DND-41 (cell line): ENCODE measurements around the gene MTF1.

ENCODE experiments used
- ATAC-seq: fragments of 200-7000 bp; cut with Tn5 transposase; 3 replicates; pipeline ENCODE4 v1.9.1; 2021; ENCODE audit warnings: low read depth; ENCODE audit not compliant: insufficient read depth
- DNase-seq: peaks from one replicate; pipeline ENCODE4 v3.0.0-alpha.2; 2020
- H2AFZ ChIP-seq: 2 replicates; pipeline ENCODE4 v1.6.0; 2012; ENCODE audit warnings: low read depth, low read length
- H3K27ac ChIP-seq: 2 replicates; pipeline ENCODE4 v1.5.1; 2012; ENCODE audit warnings: low read length, inconsistent platforms
- H3K27me3 ChIP-seq: fragments of 200-600 bp; sonication (generic); 2 replicates; pipeline ENCODE4 v1.6.0; 2012; ENCODE audit warnings: low read length, mild to moderate bottlenecking, inconsistent platforms; ENCODE audit not compliant: insufficient read depth, poor library complexity
- H3K36me3 ChIP-seq: 2 replicates; pipeline ENCODE4 v1.5.1; 2012; ENCODE audit warnings: low read length, inconsistent platforms; ENCODE audit not compliant: insufficient read depth
- H3K4me1 ChIP-seq: 2 replicates; pipeline ENCODE4 v1.5.1; 2012; ENCODE audit warnings: mild to moderate bottlenecking, low read length; ENCODE audit not compliant: insufficient read depth
- H3K4me2 ChIP-seq: 2 replicates; pipeline ENCODE4 v1.6.0; 2012; ENCODE audit warnings: mild to moderate bottlenecking, moderate library complexity, low read length, inconsistent platforms; ENCODE audit not compliant: insufficient read depth
- H3K4me3 ChIP-seq, 2 experiments: fragments of 200-600 bp in 1 of 2; shearing (Covaris generic) in 1 of 2; 2 replicates each; pipeline ENCODE4 v1.5.1; 2012 to 2016; ENCODE audit warnings: inconsistent platforms in 2 of 2, low read length in 2 of 2, mild to moderate bottlenecking in 2 of 2, low read depth in 1 of 2, moderate library complexity in 1 of 2
- H3K79me2 ChIP-seq: 2 replicates; pipeline ENCODE4 v1.6.0; 2012; ENCODE audit warnings: low read length, inconsistent platforms; ENCODE audit not compliant: insufficient read depth
- H3K9ac ChIP-seq: 2 replicates; pipeline ENCODE4 v1.6.0; 2012; ENCODE audit warnings: low read depth, mild to moderate bottlenecking, inconsistent platforms, low read length, moderate library complexity
- H3K9me3 ChIP-seq: 2 replicates; pipeline ENCODE4 v1.5.1; 2012; ENCODE audit warnings: low read length, moderate library complexity, mild to moderate bottlenecking, inconsistent platforms; ENCODE audit not compliant: insufficient read depth, severe bottlenecking
- H4K20me1 ChIP-seq: 2 replicates; pipeline ENCODE4 v1.6.0; 2012; ENCODE audit warnings: low read length; ENCODE audit not compliant: insufficient read depth
- EZH2 ChIP-seq: IDR thresholded peaks from 3 replicates; pipeline ENCODE4 v1.6.1; 2012; ENCODE audit warnings: borderline replicate concordance, low read depth, mild to moderate bottlenecking, moderate library complexity, low read length, inconsistent platforms; ENCODE audit not compliant: severe bottlenecking
- TF ChIP-seq, protein P1 (sequence below): IDR thresholded peaks from 2 replicates; pipeline ENCODE4 v1.5.1; 2012; ENCODE audit warnings: borderline replicate concordance, low read length, moderate library complexity, mild to moderate bottlenecking; ENCODE audit not compliant: poor library complexity, severe bottlenecking; ENCODE audit errors: extremely low read depth

Gene MTF1

GRCh38 chr1:37853157-37853556 is 6.2 kb downstream of the MTF1 start:
- Histone ChIP-seq H3K4me3 (no peak overlapping the region), H3K4me1 (peaks cover 23% of the 10 kb centered on the region), H3K9ac (no peak overlapping the region), H3K79me2 (peaks cover 83% of the 10 kb centered on the region), H3K27ac (no peak overlapping the region), H4K20me1 (peaks cover 21% of the 10 kb centered on the region; the same call in 1 of the 2 replicates), H3K4me2 (no peak overlapping the region), H3K36me3 (peaks cover 31% of the 10 kb centered on the region), H2AFZ (no peak overlapping the region), H3K9me3 (no peaks in the 10 kb centered on the region), H3K27me3 (no peaks in the 10 kb centered on the region)
- DNase-seq (no peak), ATAC-seq (no peak)
- no peak for TF ChIP-seq EZH2
- TF ChIP-seq, protein P1, sequence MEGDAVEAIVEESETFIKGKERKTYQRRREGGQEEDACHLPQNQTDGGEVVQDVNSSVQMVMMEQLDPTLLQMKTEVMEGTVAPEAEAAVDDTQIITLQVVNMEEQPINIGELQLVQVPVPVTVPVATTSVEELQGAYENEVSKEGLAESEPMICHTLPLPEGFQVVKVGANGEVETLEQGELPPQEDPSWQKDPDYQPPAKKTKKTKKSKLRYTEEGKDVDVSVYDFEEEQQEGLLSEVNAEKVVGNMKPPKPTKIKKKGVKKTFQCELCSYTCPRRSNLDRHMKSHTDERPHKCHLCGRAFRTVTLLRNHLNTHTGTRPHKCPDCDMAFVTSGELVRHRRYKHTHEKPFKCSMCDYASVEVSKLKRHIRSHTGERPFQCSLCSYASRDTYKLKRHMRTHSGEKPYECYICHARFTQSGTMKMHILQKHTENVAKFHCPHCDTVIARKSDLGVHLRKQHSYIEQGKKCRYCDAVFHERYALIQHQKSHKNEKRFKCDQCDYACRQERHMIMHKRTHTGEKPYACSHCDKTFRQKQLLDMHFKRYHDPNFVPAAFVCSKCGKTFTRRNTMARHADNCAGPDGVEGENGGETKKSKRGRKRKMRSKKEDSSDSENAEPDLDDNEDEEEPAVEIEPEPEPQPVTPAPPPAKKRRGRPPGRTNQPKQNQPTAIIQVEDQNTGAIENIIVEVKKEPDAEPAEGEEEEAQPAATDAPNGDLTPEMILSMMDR, result no peak

GRCh38 chr1:37851782-37852210 is 7.6 kb downstream of the MTF1 start:
- H4K20me1 ChIP-seq, result peaks cover 17% of the 10 kb centered on the region; the same call in 1 of the 2 replicates
- H3K27me3 ChIP-seq, result no peaks in the 10 kb centered on the region
- H3K4me3 ChIP-seq, result no peak overlapping the region
- no peaks in the 10 kb centered on the region for H3K9me3 ChIP-seq
- peaks cover 13% of the 10 kb centered on the region; the same call in 1 of the 2 replicates for H3K4me1 ChIP-seq
- H3K9ac ChIP-seq, result no peak overlapping the region
- DNase-seq (no peak), ATAC-seq (no peak)
- peak overlapping the region; percentile 7; the same call in 1 of the 2 replicates for H3K4me2 ChIP-seq
- H3K27ac ChIP-seq, result no peak overlapping the region
- H2AFZ ChIP-seq, result no peak overlapping the region
- H3K36me3 ChIP-seq, result peaks cover 23% of the 10 kb centered on the region; the same call in 1 of the 2 replicates
- H3K79me2 ChIP-seq, result peaks cover 81% of the 10 kb centered on the region
- TF ChIP-seq, protein P1, result no peak
- TF ChIP-seq EZH2, result no peak

DNA sequence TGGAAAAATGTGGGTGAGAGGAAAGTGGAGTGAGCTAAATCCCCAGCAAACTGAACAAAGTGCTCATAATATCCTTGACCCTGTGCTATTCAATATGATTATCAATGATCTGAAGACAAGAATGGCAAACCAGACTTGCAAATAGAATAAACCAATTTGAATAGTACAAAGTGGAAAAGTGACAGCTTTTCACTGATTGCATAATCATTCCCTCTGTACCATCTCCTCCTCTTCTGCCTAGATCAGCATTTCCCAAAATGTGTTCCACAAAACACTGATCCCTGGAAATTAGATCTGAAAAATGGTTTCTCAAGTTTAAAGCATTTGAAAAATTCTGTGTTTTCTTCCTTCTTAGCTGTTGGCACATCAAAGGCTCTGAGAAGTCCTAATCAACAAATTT is 8.1 kb downstream of the MTF1 start:
- Histone ChIP-seq H3K79me2 (peaks cover 82% of the 10 kb centered on the region), H2AFZ (no peak overlapping the region), H3K27me3 (no peaks in the 10 kb centered on the region), H3K4me1 (peaks cover 14% of the 10 kb centered on the region; the same call in 1 of the 2 replicates), H3K36me3 (peaks cover 21% of the 10 kb centered on the region; the same call in 1 of the 2 replicates), H3K9ac (no peak overlapping the region), H3K4me2 (no peak overlapping the region), H3K27ac (no peak overlapping the region), H3K9me3 (no peaks in the 10 kb centered on the region), H4K20me1 (peaks cover 17% of the 10 kb centered on the region; the same call in 1 of the 2 replicates), H3K4me3 (no peak overlapping the region)
- DNase-seq, result no peak
- TF ChIP-seq, protein P1, result no peak
- ATAC-seq, result no peak
